ENCODE results near the gene WASL. TPM values are rescaled to one million over a fixed set of nuclear protein-coding genes. Genes with fewer than 3 reads are reported as not detected.

The WASL gene
- total RNA-seq, 1 donor from 2014 or later = 20.4 TPM

- no peak for DNase-seq (ENCODE audit: low read depth)
- TF ChIP-seq CTCF (conservative IDR thresholded peaks at IDR 0.05; ENCODE audit: low read depth, low read length) = peak; percentile 16
- H3K4me3 ChIP-seq (ENCODE audit: low read depth, low read length) = no peak overlapping the region
These were observed 31.9 kb downstream of the WASL start for GRCh38 chr7:123716877-123717276.

DNA sequence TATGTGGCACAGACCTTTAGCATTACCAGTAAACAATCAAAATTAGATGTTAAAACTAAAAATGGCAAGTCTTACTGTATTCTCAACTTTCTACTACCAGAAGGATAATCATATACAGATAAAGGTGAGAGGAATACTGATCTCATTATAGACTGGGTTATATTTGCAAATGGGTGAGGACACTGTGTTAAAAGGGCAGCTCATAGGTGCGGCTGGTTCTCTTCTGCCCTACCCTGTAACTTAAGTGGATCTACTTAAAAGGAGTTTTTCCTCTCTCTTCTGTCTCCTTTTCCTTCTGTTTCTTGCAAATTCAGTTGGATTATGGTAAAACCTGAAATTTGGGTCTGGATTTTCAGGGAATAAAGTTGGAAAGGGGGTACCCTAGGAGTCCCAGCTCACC lies 33.0 kb downstream of the WASL start:
- H3K4me3 ChIP-seq (ENCODE audit: low read depth, low read length) = no peak overlapping the region
- TF ChIP-seq CTCF (conservative IDR thresholded peaks at IDR 0.05; ENCODE audit: low read depth, low read length) = no peak
- DNase-seq (ENCODE audit: low read depth) = no peak

DNA sequence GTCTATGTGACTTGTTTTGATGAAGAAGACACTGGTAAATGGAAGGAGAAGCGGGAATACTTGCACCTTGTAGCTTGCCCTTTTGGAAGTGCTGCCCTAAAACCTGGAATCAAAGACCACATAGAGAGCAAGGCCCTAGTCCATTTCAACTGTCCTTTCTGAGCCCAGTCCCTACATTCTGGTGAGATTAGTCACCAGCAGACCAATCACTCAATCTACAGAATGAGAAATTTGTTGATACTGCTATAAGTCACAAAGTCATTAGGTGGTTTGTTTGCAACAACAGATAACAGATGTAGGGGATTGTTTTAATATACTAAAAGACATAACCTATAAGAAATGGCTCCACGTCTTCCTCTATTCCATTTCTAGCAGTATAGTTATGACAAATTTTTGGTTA lies 33.6 kb downstream of the WASL start:
- DNase-seq (ENCODE audit: low read depth) = no peak
- no peak for TF ChIP-seq CTCF (conservative IDR thresholded peaks at IDR 0.05; ENCODE audit: low read depth, low read length)
- no peak overlapping the region for H3K4me3 ChIP-seq (ENCODE audit: low read depth, low read length)

GRCh38 chr7:123714296-123715080 lies 34.3 kb downstream of the WASL start:
- no peak overlapping the region for H3K4me3 ChIP-seq (ENCODE audit: low read depth, low read length)
- TF ChIP-seq CTCF (conservative IDR thresholded peaks at IDR 0.05; ENCODE audit: low read depth, low read length) = no peak
- no peak for DNase-seq (ENCODE audit: low read depth)

- DNase-seq (ENCODE audit: low read depth) = no peak
- TF ChIP-seq CTCF (conservative IDR thresholded peaks at IDR 0.05; ENCODE audit: low read depth, low read length) = no peak
These were observed 36.2 kb downstream of the WASL start for GRCh38 chr7:123712619-123713018.

DNA sequence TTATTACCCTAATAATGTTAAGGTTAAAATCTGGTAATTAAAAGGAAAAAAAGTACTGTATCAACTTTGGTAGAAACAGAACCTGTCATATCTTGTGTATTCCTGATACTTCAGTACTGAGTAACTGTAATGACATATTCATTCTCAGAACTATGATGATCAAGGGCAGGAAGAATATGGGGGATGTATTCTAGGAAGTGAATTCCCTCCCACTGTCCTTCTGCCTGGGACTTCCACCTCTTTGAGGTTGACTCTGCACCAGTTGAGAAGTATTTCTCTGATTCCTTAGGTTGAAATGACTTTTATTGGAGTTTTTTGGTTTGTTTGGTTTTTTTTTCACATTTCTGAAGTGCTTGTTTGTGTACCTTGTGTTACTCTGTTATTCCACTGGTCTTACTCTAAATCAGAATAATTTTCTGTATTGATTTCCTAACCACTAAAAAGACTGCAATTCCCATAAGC lies 36.9 kb downstream of the WASL start:
- no peak for TF ChIP-seq CTCF (conservative IDR thresholded peaks at IDR 0.05; ENCODE audit: low read depth, low read length)
- no peak for DNase-seq (ENCODE audit: low read depth)
- H3K4me3 ChIP-seq (ENCODE audit: low read depth, low read length) = no peak overlapping the region

More at GRCh38 chr7:123712619-123713018, 36.2 kb downstream of the WASL start:
- no peak overlapping the region for H3K4me3 ChIP-seq (ENCODE audit: low read depth, low read length)

DNA sequence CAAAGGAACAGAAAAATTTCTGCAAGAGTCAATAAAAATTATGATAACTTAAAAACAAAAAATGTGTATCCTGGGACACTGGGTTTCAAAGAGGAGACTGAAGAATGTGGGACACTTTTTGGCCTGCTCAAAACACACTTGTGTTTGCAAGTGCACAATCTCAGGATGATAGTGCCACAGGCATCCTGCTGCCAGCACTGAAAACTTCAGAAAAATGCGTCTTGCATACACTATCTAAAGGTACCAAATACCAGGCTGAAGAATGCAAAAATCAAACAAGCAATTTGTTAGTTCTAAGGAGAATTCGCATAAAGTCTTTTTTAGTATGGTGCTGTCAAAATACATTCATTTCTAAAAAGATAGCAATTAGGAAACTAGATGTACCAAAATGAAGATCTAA lies 38.1 kb downstream of the WASL start:
- no peak for TF ChIP-seq CTCF (conservative IDR thresholded peaks at IDR 0.05; ENCODE audit: low read depth, low read length)
- no peak for DNase-seq (ENCODE audit: low read depth)
- no peak overlapping the region for H3K4me3 ChIP-seq (ENCODE audit: low read depth, low read length)
